Raji (cell line): ENCODE data around the gene NR0B2.

Source experiments
- POLR2A ChIP-seq: IDR thresholded peaks from 2 replicates; pipeline ENCODE4 v1.6.1; 2011; ENCODE audit warnings: low read depth, low read length, control low read depth; ENCODE audit not compliant: insufficient read depth

Gene NR0B2

DNA sequence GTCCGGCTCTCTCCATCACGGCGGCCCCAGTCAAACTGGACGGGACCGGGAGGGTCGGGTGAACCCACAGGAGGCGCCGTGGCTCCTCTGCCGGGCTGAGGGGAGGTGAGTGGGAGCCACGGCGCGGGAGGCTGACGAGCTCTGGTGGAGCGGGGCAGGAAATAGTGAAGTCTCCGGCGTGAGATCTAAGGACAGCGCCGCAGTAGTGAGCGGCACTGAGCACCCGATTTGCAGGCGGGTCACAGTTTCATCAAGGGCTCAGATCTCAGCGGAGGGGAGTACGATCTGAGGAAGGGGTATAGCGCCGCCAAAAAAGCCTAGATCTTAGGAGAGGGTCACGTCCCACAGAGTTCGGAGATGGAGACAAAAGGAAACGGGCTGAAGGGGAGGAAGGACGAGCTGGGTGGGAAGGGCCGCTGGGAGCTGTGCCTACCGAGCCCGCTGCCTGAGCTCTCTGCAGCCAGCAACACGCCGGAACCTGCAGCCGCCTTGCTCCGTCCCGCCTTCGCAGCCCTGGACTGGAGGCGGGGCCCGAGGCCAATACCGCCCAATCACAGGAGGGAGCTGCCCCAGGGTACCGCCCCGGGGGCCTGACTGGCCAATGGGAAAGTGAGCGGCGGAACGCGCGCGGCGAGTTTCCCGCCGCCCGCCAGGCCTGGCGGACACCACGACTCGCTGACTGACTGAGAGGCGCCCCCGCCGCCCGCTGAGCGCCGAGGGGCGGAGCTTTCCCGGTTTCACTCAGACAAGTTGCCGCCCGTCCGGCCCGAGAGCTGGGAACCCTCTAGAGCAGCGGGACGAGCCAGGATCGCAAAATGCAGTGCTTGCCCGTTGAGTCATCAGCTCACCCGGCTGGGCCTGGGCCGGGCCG lies 48.9 kb downstream of the NR0B2 start:
- peak; percentile 100 for TF ChIP-seq POLR2A

DNA sequence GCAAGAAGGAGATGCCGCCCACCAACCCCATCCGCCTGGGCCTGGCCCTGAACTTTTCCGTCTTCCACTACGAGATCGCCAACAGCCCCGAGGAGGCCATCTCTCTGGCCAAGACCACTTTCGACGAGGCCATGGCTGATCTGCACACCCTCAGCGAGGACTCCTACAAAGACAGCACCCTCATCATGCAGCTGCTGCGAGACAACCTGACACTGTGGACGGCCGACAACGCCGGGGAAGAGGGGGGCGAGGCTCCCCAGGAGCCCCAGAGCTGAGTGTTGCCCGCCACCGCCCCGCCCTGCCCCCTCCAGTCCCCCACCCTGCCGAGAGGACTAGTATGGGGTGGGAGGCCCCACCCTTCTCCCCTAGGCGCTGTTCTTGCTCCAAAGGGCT lies 50.1 kb downstream of the NR0B2 start:
- TF ChIP-seq POLR2A, result no peak

DNA sequence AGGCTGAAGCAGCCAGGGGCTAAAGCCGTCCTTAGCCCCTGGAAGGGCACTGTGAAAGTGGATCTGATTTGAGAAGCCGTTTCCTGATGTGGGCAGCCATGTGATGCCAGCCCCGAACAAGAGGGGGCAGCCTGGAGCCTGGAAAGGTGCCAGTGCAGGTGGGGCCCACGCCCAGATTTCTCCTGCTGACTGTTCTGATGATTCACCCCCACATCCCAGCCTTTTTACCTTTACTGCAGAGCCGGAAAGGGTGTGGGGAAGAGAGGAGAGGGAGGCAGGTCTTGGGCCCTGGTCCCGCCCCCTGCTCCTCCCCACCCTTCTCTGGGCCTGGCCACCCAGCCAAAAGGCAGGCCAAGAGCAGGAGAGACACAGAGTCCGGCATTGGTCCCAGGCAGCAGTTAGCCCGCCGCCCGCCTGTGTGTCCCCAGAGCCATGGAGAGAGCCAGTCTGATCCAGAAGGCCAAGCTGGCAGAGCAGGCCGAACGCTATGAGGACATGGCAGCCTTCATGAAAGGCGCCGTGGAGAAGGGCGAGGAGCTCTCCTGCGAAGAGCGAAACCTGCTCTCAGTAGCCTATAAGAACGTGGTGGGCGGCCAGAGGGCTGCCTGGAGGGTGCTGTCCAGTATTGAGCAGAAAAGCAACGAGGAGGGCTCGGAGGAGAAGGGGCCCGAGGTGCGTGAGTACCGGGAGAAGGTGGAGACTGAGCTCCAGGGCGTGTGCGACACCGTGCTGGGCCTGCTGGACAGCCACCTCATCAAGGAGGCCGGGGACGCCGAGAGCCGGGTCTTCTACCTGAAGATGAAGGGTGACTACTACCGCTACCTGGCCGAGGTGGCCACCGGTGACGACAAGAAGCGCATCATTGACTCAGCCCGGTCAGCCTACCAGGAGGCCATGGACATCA lies 50.7 kb downstream of the NR0B2 start, which contains the start of gene SFN:
TSS of gene SFN (plus strand) at position 369 of the 904 bp plus-strand sequence. CDS start at position 433, 64 bp downstream.
- TF ChIP-seq POLR2A, result peak; percentile 36; the same call in 1 of the 2 replicates

DNA sequence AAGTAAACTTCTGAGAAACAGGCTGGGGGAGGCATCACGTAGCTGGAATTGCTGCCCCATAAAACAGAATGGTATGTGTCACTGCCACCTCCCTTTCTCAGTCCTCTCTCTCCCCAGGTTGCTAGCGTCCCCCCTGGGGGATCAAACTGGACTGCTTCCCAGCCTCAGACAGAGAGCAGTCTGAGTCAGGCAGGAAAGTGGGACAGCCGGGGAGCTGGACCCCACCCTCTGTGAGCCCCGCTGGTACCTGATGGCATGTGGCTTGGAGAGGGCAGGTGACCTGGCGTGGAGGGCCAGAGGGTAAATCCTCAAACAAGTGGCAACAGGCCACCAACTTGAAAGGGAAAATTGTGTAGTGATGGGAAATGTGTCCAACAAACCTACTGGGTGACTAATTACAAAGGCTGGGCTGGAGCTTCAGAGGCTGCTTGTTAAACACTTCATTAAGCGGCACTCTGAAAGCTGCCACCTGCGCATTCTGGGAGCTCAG lies 51.8 kb downstream of the NR0B2 start:
- no peak for TF ChIP-seq POLR2A
